DOHH2 (cell line): Measurements from ENCODE around the gene YBX2.

Experiments
- CTCF ChIP-seq: fragments of 200-600 bp; sonication (generic); IDR thresholded peaks from one replicate; pipeline ENCODE4 v1.5.1; 2014; ENCODE audit warnings: antibody characterized with exemption, mild to moderate bottlenecking, low read depth, low read length; ENCODE audit not compliant: poor library complexity, severe bottlenecking
- EZH2phosphoT487 ChIP-seq: fragments of 200-600 bp; sonication (generic); IDR thresholded peaks from 2 replicates; pipeline ENCODE4 v1.6.1; 2017; ENCODE audit warnings: borderline replicate concordance, mild to moderate bottlenecking, antibody characterized with exemption, low read length, moderate library complexity, mixed read lengths

- TF ChIP-seq CTCF = no peak
- no peak for TF ChIP-seq EZH2phosphoT487
These were observed 13.1 kb downstream of the YBX2 start, which contains the start of gene SLC2A4 for GRCh38 chr17:7281074-7281952.
